Measurements from ENCODE around the gene OSBPL3.

Gene OSBPL3

GRCh38 chr7:24913801-24914464 is 66.0 kb downstream of the OSBPL3 start:
- Histone ChIP-seq H3K36me3 (no peaks in the 10 kb centered on the region), H3K27ac (no peak overlapping the region), H3K4me3 (ENCODE audit: low read depth, low read length) (no peak overlapping the region), H3K9me3 (ENCODE audit: severe bottlenecking) (no peaks in the 10 kb centered on the region), H3K27me3 (ENCODE audit: insufficient read depth, low read depth, severe bottlenecking) (no peaks in the 10 kb centered on the region)
- DNase-seq: no peak
- TF ChIP-seq CTCF (IDR thresholded peaks at IDR 0.05; ENCODE audit: low read depth, low read length): no peak

DNA sequence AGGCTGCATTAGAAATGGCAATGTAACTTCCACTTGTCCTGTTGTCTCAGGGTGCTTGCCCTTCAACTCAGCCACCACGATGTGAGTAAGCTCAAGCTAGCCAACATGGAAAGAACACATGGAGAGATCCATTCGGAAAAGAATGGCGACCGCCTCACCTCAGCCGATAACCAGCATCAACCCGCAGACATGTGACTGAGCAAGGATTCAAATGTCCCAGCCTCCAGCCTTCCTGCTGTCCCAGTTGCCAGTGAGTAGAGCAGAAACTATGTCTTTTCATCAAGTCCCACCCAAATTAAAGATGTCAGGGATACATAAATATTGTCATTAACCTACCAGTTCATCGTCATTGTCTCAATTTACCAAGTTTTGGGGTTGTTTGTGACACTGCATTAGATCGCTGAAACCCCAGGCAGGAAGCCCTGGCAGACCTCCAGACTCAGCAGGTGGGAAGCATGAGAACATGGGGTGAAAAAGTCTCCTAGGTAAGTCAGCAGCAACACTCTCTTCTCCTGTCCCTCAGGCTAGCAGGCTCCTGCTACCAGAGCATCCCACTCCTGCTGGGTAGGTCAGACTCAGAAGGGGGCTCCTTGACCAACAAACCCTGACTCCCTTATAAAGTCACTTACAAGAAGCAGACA is 67.0 kb downstream of the OSBPL3 start:
- no peak for DNase-seq
- H3K27ac ChIP-seq: no peak overlapping the region
- no peaks in the 10 kb centered on the region for H3K36me3 ChIP-seq
- no peaks in the 10 kb centered on the region for H3K27me3 ChIP-seq (ENCODE audit: insufficient read depth, low read depth, severe bottlenecking)
- no peak overlapping the region for H3K4me3 ChIP-seq (ENCODE audit: low read depth, low read length)
- no peaks in the 10 kb centered on the region for H3K9me3 ChIP-seq (ENCODE audit: severe bottlenecking)
- no peak for TF ChIP-seq CTCF (IDR thresholded peaks at IDR 0.05; ENCODE audit: low read depth, low read length)

DNA sequence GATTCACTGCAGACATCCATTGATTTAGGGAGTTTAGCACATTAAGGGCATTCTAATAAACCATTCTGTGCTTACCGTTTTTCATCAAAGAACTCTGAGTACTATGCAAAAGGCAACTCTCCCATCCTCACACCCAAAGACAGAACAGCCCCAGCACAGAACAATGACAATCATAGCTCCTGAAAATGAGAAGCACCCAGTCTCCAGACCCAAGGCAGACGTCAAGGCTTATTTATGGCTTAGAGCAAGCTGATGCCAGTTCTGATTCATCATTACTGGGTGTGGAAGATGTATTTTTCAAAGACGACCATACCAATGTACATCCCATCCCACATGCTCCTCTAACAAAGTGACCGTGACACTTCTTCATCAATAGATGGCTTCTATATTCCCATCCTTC is 67.6 kb downstream of the OSBPL3 start:
- no peaks in the 10 kb centered on the region for H3K36me3 ChIP-seq
- H3K4me3 ChIP-seq (ENCODE audit: low read depth, low read length): no peak overlapping the region
- no peaks in the 10 kb centered on the region for H3K9me3 ChIP-seq (ENCODE audit: severe bottlenecking)
- TF ChIP-seq CTCF (IDR thresholded peaks at IDR 0.05; ENCODE audit: low read depth, low read length): no peak
- no peak for DNase-seq
- H3K27ac ChIP-seq: no peak overlapping the region
- H3K27me3 ChIP-seq (ENCODE audit: insufficient read depth, low read depth, severe bottlenecking): no peaks in the 10 kb centered on the region

DNA sequence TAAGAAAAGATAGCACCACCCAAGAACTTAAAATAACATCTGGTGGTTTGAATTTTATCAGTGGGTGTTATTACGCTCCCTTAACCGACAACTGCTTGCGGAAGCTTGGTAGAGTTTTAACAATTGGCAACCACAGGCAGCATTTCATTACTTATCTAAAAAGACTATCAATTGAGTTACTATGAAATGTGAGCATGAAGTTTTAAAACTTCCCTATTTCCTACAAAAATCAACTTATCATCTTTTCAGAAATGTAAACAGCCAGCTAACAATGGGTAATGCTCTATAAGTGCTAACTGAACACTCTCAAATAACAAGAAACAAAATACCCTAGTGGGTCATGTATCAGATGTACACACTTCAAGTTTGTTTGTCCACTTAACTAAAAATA is 68.8 kb downstream of the OSBPL3 start:
- no peak for DNase-seq
- Histone ChIP-seq H3K4me3 (ENCODE audit: low read depth, low read length) (no peak overlapping the region), H3K36me3 (no peaks in the 10 kb centered on the region), H3K27me3 (ENCODE audit: insufficient read depth, low read depth, severe bottlenecking) (no peaks in the 10 kb centered on the region), H3K9me3 (ENCODE audit: severe bottlenecking) (no peaks in the 10 kb centered on the region), H3K27ac (no peak overlapping the region)
- TF ChIP-seq CTCF (IDR thresholded peaks at IDR 0.05; ENCODE audit: low read depth, low read length): no peak

- Histone ChIP-seq H3K27ac (no peak overlapping the region), H3K4me3 (ENCODE audit: low read depth, low read length) (no peak overlapping the region), H3K9me3 (ENCODE audit: severe bottlenecking) (no peaks in the 10 kb centered on the region), H3K27me3 (ENCODE audit: insufficient read depth, low read depth, severe bottlenecking) (no peaks in the 10 kb centered on the region), H3K36me3 (no peaks in the 10 kb centered on the region)
- TF ChIP-seq CTCF (IDR thresholded peaks at IDR 0.05; ENCODE audit: low read depth, low read length): no peak
- DNase-seq: no peak
Measured at GRCh38 chr7:24910551-24911212, 69.3 kb downstream of the OSBPL3 start.

Measured in WERI-Rb-1 (cell line).